PC-3 (cell line): ENCODE data around the gene AP3B2.

Experiments used
- CTCF ChIP-seq: fragments of 300-600 bp; sonication (generic); conservative IDR thresholded peaks from 2 replicates; pipeline ENCODE4 v1.5.1; 2017; ENCODE audit warnings: antibody characterized with exemption, low read depth, mild to moderate bottlenecking, low read length
- EZH2 ChIP-seq: fragments of 300-600 bp; sonication (generic); IDR thresholded peaks from one replicate; pipeline ENCODE4 v1.6.1; 2017; ENCODE audit warnings: antibody characterized with exemption, mild to moderate bottlenecking, low read length; ENCODE audit not compliant: unreplicated experiment
- EZH2phosphoT487 ChIP-seq: fragments of 300-600 bp; sonication (generic); IDR thresholded peaks from 2 replicates; pipeline ENCODE4 v1.6.1; 2018; ENCODE audit warnings: mild to moderate bottlenecking, antibody characterized with exemption, low read length, borderline replicate concordance

- no peak for TF ChIP-seq EZH2
- no peak for TF ChIP-seq CTCF
- no peak for TF ChIP-seq EZH2phosphoT487
These were observed 28.3 kb upstream of the AP3B2 start for GRCh38 chr15:82737975-82738374.
